Measurements from ENCODE around the gene MGRN1.

DNA sequence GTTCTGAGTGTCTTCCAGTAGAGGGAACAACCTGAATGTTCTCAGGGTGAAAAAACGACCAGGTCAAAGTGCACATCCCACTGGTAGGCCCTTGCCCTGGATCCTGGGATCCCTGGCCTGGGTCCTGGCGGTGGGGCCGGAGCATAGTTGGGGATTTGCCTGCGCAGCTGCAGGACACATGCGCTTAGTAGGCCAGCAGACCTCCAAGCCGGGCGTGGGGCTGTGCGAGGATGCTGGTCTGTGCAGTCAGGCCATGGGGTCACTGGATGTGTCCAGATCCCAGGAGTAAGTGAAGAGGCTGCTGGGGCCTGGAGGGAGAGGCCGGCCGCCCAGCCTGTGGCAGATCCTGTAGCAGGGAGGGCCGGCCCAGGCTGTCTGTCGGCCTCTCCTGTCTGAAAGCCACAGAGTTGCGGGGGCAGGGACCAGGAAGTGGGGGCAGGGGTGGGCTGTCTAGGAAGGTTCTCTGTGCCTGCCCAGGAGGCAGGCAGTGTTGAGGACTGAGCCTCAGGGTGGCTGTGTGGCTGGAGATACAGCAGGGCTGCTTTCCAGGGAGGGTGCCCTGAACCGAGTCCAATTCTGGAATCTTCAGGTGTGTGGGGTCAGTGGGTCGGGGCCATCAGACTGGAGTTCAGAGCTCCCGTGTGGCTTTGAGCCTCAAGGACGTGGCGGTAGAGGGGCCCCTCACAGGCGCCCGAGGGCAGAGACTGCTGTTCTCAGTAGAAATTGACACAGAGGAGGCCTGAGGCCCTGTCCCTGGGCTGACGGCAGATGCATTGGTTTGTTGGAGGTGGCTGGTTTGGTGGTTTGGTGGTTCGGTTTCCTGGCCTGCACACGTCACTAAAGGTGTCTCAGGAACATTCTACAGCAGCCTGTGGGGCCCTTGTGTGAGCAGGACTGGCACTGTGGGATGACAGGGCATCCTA, 51.5 kb downstream of the MGRN1 start:
- TF ChIP-seq, protein P1, sequence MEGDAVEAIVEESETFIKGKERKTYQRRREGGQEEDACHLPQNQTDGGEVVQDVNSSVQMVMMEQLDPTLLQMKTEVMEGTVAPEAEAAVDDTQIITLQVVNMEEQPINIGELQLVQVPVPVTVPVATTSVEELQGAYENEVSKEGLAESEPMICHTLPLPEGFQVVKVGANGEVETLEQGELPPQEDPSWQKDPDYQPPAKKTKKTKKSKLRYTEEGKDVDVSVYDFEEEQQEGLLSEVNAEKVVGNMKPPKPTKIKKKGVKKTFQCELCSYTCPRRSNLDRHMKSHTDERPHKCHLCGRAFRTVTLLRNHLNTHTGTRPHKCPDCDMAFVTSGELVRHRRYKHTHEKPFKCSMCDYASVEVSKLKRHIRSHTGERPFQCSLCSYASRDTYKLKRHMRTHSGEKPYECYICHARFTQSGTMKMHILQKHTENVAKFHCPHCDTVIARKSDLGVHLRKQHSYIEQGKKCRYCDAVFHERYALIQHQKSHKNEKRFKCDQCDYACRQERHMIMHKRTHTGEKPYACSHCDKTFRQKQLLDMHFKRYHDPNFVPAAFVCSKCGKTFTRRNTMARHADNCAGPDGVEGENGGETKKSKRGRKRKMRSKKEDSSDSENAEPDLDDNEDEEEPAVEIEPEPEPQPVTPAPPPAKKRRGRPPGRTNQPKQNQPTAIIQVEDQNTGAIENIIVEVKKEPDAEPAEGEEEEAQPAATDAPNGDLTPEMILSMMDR (IDR thresholded peaks at IDR 0.05) = no peak
- TF ChIP-seq POLR2A (IDR thresholded peaks at IDR 0.05) = no peak
